Measurements from ENCODE around the gene FABP6.

DNA sequence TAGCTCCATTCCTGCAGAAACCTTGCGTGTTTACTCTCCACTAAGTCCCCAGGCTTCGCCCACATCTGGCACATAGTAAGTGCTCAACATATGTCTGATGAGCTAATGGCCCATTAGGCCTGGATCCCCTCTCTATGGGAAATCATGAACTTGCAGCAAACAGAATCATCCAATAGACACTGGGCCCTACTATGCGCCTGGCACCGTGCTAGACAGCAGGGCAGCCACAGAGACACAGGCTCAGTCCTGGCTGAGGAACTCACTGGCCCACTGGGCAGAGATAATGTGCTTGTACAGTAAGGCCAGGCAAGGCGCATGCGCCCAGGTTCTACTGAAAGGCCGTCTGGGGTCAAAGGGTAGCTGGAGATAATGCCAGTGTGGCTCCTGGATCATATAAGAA is 36.9 kb upstream of the FABP6 start:
- TF ChIP-seq, protein P1, sequence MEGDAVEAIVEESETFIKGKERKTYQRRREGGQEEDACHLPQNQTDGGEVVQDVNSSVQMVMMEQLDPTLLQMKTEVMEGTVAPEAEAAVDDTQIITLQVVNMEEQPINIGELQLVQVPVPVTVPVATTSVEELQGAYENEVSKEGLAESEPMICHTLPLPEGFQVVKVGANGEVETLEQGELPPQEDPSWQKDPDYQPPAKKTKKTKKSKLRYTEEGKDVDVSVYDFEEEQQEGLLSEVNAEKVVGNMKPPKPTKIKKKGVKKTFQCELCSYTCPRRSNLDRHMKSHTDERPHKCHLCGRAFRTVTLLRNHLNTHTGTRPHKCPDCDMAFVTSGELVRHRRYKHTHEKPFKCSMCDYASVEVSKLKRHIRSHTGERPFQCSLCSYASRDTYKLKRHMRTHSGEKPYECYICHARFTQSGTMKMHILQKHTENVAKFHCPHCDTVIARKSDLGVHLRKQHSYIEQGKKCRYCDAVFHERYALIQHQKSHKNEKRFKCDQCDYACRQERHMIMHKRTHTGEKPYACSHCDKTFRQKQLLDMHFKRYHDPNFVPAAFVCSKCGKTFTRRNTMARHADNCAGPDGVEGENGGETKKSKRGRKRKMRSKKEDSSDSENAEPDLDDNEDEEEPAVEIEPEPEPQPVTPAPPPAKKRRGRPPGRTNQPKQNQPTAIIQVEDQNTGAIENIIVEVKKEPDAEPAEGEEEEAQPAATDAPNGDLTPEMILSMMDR (conservative IDR thresholded peaks at IDR 0.05) = no peak
- TF ChIP-seq EZH2 (IDR thresholded peaks at IDR 0.05; ENCODE audit: low read depth) = no peak

Measured in PC-9 (cell line).